HEK293 (cell line): ENCODE results near the gene PIANP.

Experiments used
- GLIS1 ChIP-seq: fragments of 450-650 bp; formaldehyde crosslinking; IDR thresholded peaks from 2 replicates; pipeline ENCODE4 v1.5.1; 2016; ENCODE audit warnings: missing biosample characterization, missing genetic modification characterization
- SCRT1 ChIP-seq: fragments of 450-650 bp; formaldehyde crosslinking; IDR thresholded peaks from 2 replicates; pipeline ENCODE4 v1.5.1; 2016; ENCODE audit warnings: missing biosample characterization, missing genetic modification characterization, borderline replicate concordance
- SP2 ChIP-seq: fragments of 450-650 bp; formaldehyde crosslinking; IDR thresholded peaks from 2 replicates; pipeline ENCODE4 v1.5.1; 2016; ENCODE audit warnings: missing biosample characterization, missing genetic modification characterization
- SP3 ChIP-seq: fragments of 450-650 bp; formaldehyde crosslinking; IDR thresholded peaks from 2 replicates; pipeline ENCODE4 v1.5.1; 2016; ENCODE audit warnings: missing biosample characterization, missing genetic modification characterization
- ZBTB21 ChIP-seq: fragments of 450-650 bp; formaldehyde crosslinking; IDR thresholded peaks from 2 replicates; pipeline ENCODE4 v1.5.1; 2017; ENCODE audit warnings: missing biosample characterization, missing genetic modification characterization
- ZEB2 ChIP-seq: fragments of 450-650 bp; formaldehyde crosslinking; IDR thresholded peaks from 2 replicates; pipeline ENCODE4 v1.5.1; 2016; ENCODE audit warnings: missing biosample characterization, missing genetic modification characterization
- ZIC2 ChIP-seq: fragments of 450-650 bp; formaldehyde crosslinking; IDR thresholded peaks from 2 replicates; pipeline ENCODE4 v1.5.1; 2016; ENCODE audit warnings: missing biosample characterization, missing genetic modification characterization
- ZNF157 ChIP-seq: fragments of 450-650 bp; formaldehyde crosslinking; IDR thresholded peaks from 2 replicates; pipeline ENCODE4 v1.5.1; 2016; ENCODE audit warnings: missing biosample characterization, missing genetic modification characterization
- ZNF292 ChIP-seq: fragments of 450-650 bp; formaldehyde crosslinking; IDR thresholded peaks from 2 replicates; pipeline ENCODE4 v1.5.1; 2016; ENCODE audit warnings: low read depth, missing biosample characterization, missing genetic modification characterization, borderline replicate concordance
- ZNF311 ChIP-seq: fragments of 450-650 bp; formaldehyde crosslinking; IDR thresholded peaks from 2 replicates; pipeline ENCODE4 v1.5.1; 2017; ENCODE audit warnings: missing biosample characterization, missing genetic modification characterization, borderline replicate concordance
- ZNF341 ChIP-seq: fragments of 450-650 bp; formaldehyde crosslinking; IDR thresholded peaks from 2 replicates; pipeline ENCODE4; 2016; ENCODE audit warnings: low read depth, missing biosample characterization, missing genetic modification characterization
- ZNF350 ChIP-seq: fragments of 450-650 bp; formaldehyde crosslinking; IDR thresholded peaks from 2 replicates; pipeline ENCODE4 v1.5.0; 2017; ENCODE audit warnings: missing biosample characterization, mild to moderate bottlenecking, missing genetic modification characterization
- ZNF37A ChIP-seq: fragments of 450-650 bp; IDR thresholded peaks from 2 replicates; pipeline ENCODE4 v1.5.1; 2018; ENCODE audit warnings: missing biosample characterization, missing genetic modification characterization
- ZNF600 ChIP-seq: fragments of 450-650 bp; formaldehyde crosslinking; IDR thresholded peaks from 2 replicates; pipeline ENCODE4 v1.5.1; 2016; ENCODE audit warnings: missing biosample characterization, missing genetic modification characterization
- ZNF623 ChIP-seq: fragments of 450-650 bp; formaldehyde crosslinking; IDR thresholded peaks from 2 replicates; pipeline ENCODE4 v1.5.1; 2016; ENCODE audit warnings: missing biosample characterization, missing genetic modification characterization
- ZNF654 ChIP-seq: fragments of 450-650 bp; formaldehyde crosslinking; IDR thresholded peaks from 2 replicates; pipeline ENCODE4 v1.5.1; 2016; ENCODE audit warnings: low read depth, missing biosample characterization, missing genetic modification characterization
- ZNF791 ChIP-seq: fragments of 450-650 bp; formaldehyde crosslinking; IDR thresholded peaks from 2 replicates; pipeline ENCODE4 v1.5.1; 2016; ENCODE audit warnings: missing biosample characterization, missing genetic modification characterization
- TF ChIP-seq, protein P1 (sequence below): fragments of 450-650 bp; formaldehyde crosslinking; IDR thresholded peaks from 2 replicates; pipeline ENCODE4 v1.5.1; 2016; ENCODE audit warnings: missing biosample characterization, missing genetic modification characterization
- TF ChIP-seq, protein P2 (sequence below): fragments of 450-650 bp; IDR thresholded peaks from 2 replicates; pipeline ENCODE4 v1.5.1; 2018; ENCODE audit warnings: missing biosample characterization, mild to moderate bottlenecking, missing genetic modification characterization
- TF ChIP-seq, protein P3 (sequence below): fragments of 450-650 bp; formaldehyde crosslinking; IDR thresholded peaks from 2 replicates; pipeline ENCODE4 v1.5.1; 2017; ENCODE audit warnings: missing biosample characterization, missing genetic modification characterization
- TF ChIP-seq, protein P4 (sequence below): IDR thresholded peaks from 2 replicates; pipeline ENCODE4 v1.6.1; 2011; ENCODE audit warnings: mild to moderate bottlenecking, low read depth, low read length, borderline replicate concordance
- TF ChIP-seq, protein P5 (sequence below): fragments of 450-650 bp; formaldehyde crosslinking; IDR thresholded peaks from 2 replicates; pipeline ENCODE4 v1.5.1; 2016; ENCODE audit warnings: missing biosample characterization, missing genetic modification characterization, borderline replicate concordance

PIANP gene

DNA sequence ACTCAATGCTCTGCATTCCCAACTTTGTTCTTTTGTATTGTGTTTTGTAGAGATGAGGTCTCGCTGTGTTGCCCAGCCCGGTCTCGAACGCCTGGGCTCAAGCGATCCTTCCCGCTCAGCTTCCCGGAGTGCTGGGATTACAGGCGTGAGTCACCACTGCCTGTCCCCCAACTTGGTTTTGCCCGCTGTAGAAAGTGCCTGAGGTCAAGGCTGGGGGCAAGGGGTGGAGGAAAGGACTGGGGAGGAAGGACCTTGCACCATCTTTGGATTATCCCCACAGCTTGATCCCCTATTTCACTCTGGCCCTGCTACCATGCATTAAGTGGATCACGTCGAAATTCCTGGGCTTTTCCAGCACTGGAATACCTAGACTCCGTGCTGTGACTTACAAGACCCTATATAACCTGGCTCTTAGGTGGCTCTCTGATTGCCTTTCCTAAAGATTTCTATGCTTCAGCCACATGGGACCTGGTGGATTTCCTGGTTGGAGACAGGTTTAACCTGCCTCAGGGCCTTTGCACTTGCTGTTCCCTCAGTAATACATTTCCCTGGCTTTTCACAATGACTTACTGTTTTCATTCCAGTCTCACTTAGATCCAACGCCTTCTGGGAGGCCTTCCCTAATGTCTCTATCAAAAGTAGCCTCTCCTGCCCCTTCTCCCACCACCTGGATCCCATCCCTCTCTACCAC lies 608 bp upstream of the PIANP start (continued):
- TF ChIP-seq SCRT1 (tag by site-specific recombination) = no peak
- TF ChIP-seq ZNF37A (tag by site-specific recombination) = no peak
- TF ChIP-seq SP3 (tag by site-specific recombination) = no peak
- no peak for TF ChIP-seq ZNF350 (tag by site-specific recombination)
- TF ChIP-seq ZNF157 (tag by site-specific recombination) = no peak
- TF ChIP-seq, protein P1, sequence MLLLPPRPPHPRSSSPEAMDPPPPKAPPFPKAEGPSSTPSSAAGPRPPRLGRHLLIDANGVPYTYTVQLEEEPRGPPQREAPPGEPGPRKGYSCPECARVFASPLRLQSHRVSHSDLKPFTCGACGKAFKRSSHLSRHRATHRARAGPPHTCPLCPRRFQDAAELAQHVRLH (tag by site-specific recombination) = 0 out of 2 replicates have a peak, but pooled peaks have one; percentile 33
- no peak for TF ChIP-seq ZNF654 (tag by site-specific recombination)
- TF ChIP-seq ZNF311 (tag by site-specific recombination) = no peak
- TF ChIP-seq ZNF623 (tag by site-specific recombination) = peak; percentile 99
- TF ChIP-seq ZNF600 (tag by site-specific recombination) = no peak
- TF ChIP-seq, protein P2, sequence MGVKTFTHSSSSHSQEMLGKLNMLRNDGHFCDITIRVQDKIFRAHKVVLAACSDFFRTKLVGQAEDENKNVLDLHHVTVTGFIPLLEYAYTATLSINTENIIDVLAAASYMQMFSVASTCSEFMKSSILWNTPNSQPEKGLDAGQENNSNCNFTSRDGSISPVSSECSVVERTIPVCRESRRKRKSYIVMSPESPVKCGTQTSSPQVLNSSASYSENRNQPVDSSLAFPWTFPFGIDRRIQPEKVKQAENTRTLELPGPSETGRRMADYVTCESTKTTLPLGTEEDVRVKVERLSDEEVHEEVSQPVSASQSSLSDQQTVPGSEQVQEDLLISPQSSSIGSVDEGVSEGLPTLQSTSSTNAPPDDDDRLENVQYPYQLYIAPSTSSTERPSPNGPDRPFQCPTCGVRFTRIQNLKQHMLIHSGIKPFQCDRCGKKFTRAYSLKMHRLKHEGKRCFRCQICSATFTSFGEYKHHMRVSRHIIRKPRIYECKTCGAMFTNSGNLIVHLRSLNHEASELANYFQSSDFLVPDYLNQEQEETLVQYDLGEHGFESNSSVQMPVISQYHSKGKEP (tag by site-specific recombination) = no peak
- TF ChIP-seq ZNF292 (tag by site-specific recombination) = no peak
- TF ChIP-seq, protein P3, sequence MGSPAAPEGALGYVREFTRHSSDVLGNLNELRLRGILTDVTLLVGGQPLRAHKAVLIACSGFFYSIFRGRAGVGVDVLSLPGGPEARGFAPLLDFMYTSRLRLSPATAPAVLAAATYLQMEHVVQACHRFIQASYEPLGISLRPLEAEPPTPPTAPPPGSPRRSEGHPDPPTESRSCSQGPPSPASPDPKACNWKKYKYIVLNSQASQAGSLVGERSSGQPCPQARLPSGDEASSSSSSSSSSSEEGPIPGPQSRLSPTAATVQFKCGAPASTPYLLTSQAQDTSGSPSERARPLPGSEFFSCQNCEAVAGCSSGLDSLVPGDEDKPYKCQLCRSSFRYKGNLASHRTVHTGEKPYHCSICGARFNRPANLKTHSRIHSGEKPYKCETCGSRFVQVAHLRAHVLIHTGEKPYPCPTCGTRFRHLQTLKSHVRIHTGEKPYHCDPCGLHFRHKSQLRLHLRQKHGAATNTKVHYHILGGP (tag by site-specific recombination) = no peak
- TF ChIP-seq GLIS1 (tag by site-specific recombination) = no peak
- TF ChIP-seq, protein P4, sequence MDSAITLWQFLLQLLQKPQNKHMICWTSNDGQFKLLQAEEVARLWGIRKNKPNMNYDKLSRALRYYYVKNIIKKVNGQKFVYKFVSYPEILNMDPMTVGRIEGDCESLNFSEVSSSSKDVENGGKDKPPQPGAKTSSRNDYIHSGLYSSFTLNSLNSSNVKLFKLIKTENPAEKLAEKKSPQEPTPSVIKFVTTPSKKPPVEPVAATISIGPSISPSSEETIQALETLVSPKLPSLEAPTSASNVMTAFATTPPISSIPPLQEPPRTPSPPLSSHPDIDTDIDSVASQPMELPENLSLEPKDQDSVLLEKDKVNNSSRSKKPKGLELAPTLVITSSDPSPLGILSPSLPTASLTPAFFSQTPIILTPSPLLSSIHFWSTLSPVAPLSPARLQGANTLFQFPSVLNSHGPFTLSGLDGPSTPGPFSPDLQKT = no peak
- TF ChIP-seq SP2 = no peak
- no peak for TF ChIP-seq ZBTB21 (tag by site-specific recombination)
- TF ChIP-seq ZNF791 = no peak
- TF ChIP-seq ZEB2 (tag by site-specific recombination) = 0 out of 2 replicates have a peak, but pooled peaks have one; percentile 15
- TF ChIP-seq ZNF341 (tag by site-specific recombination) = no peak
- peak; percentile 16; the same call in 1 of the 2 replicates for TF ChIP-seq ZIC2 (tag by site-specific recombination)
- TF ChIP-seq, protein P5, sequence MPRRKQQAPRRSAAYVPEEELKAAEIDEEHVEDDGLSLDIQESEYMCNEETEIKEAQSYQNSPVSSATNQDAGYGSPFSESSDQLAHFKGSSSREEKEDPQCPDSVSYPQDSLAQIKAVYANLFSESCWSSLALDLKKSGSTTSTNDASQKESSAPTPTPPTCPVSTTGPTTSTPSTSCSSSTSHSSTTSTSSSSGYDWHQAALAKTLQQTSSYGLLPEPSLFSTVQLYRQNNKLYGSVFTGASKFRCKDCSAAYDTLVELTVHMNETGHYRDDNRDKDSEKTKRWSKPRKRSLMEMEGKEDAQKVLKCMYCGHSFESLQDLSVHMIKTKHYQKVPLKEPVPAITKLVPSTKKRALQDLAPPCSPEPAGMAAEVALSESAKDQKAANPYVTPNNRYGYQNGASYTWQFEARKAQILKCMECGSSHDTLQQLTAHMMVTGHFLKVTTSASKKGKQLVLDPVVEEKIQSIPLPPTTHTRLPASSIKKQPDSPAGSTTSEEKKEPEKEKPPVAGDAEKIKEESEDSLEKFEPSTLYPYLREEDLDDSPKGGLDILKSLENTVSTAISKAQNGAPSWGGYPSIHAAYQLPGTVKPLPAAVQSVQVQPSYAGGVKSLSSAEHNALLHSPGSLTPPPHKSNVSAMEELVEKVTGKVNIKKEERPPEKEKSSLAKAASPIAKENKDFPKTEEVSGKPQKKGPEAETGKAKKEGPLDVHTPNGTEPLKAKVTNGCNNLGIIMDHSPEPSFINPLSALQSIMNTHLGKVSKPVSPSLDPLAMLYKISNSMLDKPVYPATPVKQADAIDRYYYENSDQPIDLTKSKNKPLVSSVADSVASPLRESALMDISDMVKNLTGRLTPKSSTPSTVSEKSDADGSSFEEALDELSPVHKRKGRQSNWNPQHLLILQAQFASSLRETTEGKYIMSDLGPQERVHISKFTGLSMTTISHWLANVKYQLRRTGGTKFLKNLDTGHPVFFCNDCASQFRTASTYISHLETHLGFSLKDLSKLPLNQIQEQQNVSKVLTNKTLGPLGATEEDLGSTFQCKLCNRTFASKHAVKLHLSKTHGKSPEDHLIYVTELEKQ = no peak
